HCT116 (cell line): ENCODE data around the gene CLDN2. TPM values are rescaled to one million over a fixed set of nuclear protein-coding genes. Genes with fewer than 3 reads are reported as not detected.
"Not testable (repeated sequence)": the region's sequence is repeated elsewhere in the genome, so short reads cannot be mapped to it uniquely, and the experiment has no call there.

ENCODE experiments used
- ATAC-seq: fragments of 200-7000 bp; cut with Tn5 transposase; 2 replicates; pipeline ENCODE4 v1.9.1; 2020; ENCODE audit warnings: mild to moderate bottlenecking, moderate library complexity
- Bru-seq: library from RNA; stranded (reverse); fragments of 400-500 nt; gene quantifications from one replicate; lab custom pipeline; 2021; lab: Mats Ljungman, UMichigan
- BruChase-seq, 2 experiments: library from RNA; stranded (reverse); fragments of 400-500 nt; gene quantifications; one replicate each; lab custom pipeline; 2021; lab: Mats Ljungman, UMichigan
- BruUV-seq: library from RNA; stranded (reverse); fragments of 400-500 nt; replicated peaks from 2 replicates; lab custom pipeline; 2021; lab: Mats Ljungman, UMichigan
- CTCF ChIA-PET: fragments of 300-600 bp; sonication (Branson Sonifier 250); formaldehyde crosslinking; loops from one replicate; lab custom pipeline; 2021; ENCODE audit warnings: antibody characterized with exemption; lab: Charles Lee
- POLR2A ChIA-PET: fragments of 300-600, 350-600 bp; sonication (Branson Sonifier 250); formaldehyde crosslinking; loops from one replicate; lab custom pipeline; 2021; ENCODE audit warnings: antibody characterized with exemption; lab: Charles Lee
- RAD21 ChIA-PET, 2 experiments: fragments of 300-600 bp; sonication (Branson Sonifier 250); formaldehyde crosslinking; loops; one replicate each; lab custom pipeline; 2023; ENCODE audit warnings: low total read pairs in 2 of 2; ENCODE audit not compliant: uncharacterized antibody in 2 of 2, unreplicated experiment in 2 of 2, low non-redundant PET in 1 of 2; lab: Charles Lee
- DNase-seq: peaks from one replicate; pipeline ENCODE4 v3.0.0-alpha.2; 2010; ENCODE audit warnings: low read depth, low spot score
- H2AFZ ChIP-seq: fragments of 200-600 bp; shearing (Covaris generic), sonication (generic); 2 replicates; pipeline ENCODE4 v1.6.1; 2017; ENCODE audit warnings: low read depth, mixed run types, mixed read lengths, antibody characterized with exemption, low read length; ENCODE audit not compliant: poor library complexity, severe bottlenecking
- H3K27ac ChIP-seq: 2 replicates; pipeline ENCODE4 v1.5.1; 2012; ENCODE audit warnings: low read depth, low read length
- H3K27me3 ChIP-seq: fragments of 200-600 bp; sonication (generic); 2 replicates; pipeline ENCODE4 v1.6.1; 2016; ENCODE audit warnings: mixed run types, low read length, mixed read lengths; ENCODE audit not compliant: insufficient read depth
- H3K36me3 ChIP-seq, 2 experiments: fragments of 200-500 bp in 1 of 2; fragments of 200-600 bp in 1 of 2; sonication (Bioruptor generic) in 1 of 2; sonication (generic) in 1 of 2; 2 replicates each; pipeline versions ENCODE4 v1.5.1 to v1.6.1; 2014 to 2016; ENCODE audit warnings: low read length in 2 of 2, inconsistent platforms in 1 of 2, mixed read lengths in 1 of 2, mixed run types in 1 of 2; ENCODE audit not compliant: insufficient read depth in 2 of 2, control insufficient read depth in 1 of 2
- H3K4me1 ChIP-seq, 2 experiments: fragments of 200-600 bp in 1 of 2; sonication (generic) in 1 of 2; 2 replicates each; pipeline versions ENCODE4 v1.5.1 to v1.6.1; 2012 to 2017; ENCODE audit warnings: low read length in 2 of 2, inconsistent platforms in 1 of 2, mild to moderate bottlenecking in 1 of 2, mixed read lengths in 1 of 2, mixed run types in 1 of 2, moderate library complexity in 1 of 2; ENCODE audit not compliant: insufficient read depth in 2 of 2, control insufficient read depth in 1 of 2
- H3K4me2 ChIP-seq: fragments of 200-600 bp; sonication (generic); 2 replicates; pipeline ENCODE4 v1.6.1; 2017; ENCODE audit warnings: mixed run types, low read length, mixed read lengths
- H3K4me3 ChIP-seq, 2 experiments: fragments of 200-600 bp in 1 of 2; sonication (generic) in 1 of 2; replicated peaks in 1 of 2; 2 replicates each; pipeline ENCODE4 v1.5.1; 2011 to 2016; ENCODE audit warnings: low read length in 2 of 2, control low read depth in 1 of 2, low read depth in 1 of 2, mild to moderate bottlenecking in 1 of 2, mixed read lengths in 1 of 2, mixed run types in 1 of 2
- H3K79me2 ChIP-seq: fragments of 200-600 bp; sonication (generic); 2 replicates; pipeline ENCODE4 v1.6.1; 2017; ENCODE audit warnings: mild to moderate bottlenecking, mixed run types, low read length, moderate library complexity, mixed read lengths; ENCODE audit not compliant: insufficient read depth
- H3K9ac ChIP-seq: fragments of 200-600 bp; sonication (generic); 2 replicates; pipeline ENCODE4 v1.6.1; 2016; ENCODE audit warnings: low read length, mixed read lengths
- H3K9me2 ChIP-seq: fragments of 200-600 bp; sonication (generic), shearing (Covaris generic); 2 replicates; pipeline ENCODE4 v1.6.1; 2017; ENCODE audit warnings: mixed run types, mild to moderate bottlenecking, moderate library complexity; ENCODE audit not compliant: insufficient read depth
- H3K9me3 ChIP-seq, 2 experiments: fragments of 200-500 bp in 1 of 2; fragments of 200-600 bp in 1 of 2; sonication (Bioruptor generic) in 1 of 2; sonication (generic) in 1 of 2; 2 replicates each; pipeline ENCODE4 v1.6.1; 2014 to 2017; ENCODE audit warnings: low read length in 2 of 2, mixed read lengths in 2 of 2, inconsistent platforms in 1 of 2, low read depth in 1 of 2, mild to moderate bottlenecking in 1 of 2, mixed run types in 1 of 2, moderate library complexity in 1 of 2; ENCODE audit not compliant: control insufficient read depth in 1 of 2, insufficient read depth in 1 of 2
- H4K20me1 ChIP-seq: fragments of 200-600 bp; sonication (generic), shearing (Covaris generic); 2 replicates; pipeline ENCODE4 v1.6.1; 2017; ENCODE audit warnings: mixed run types, mild to moderate bottlenecking, moderate library complexity; ENCODE audit not compliant: insufficient read depth
- CEBPB ChIP-seq: IDR thresholded peaks from 2 replicates; pipeline ENCODE4 v1.6.1; 2012; ENCODE audit warnings: low read depth
- POLR2A ChIP-seq: IDR thresholded peaks from 2 replicates; pipeline ENCODE4 v1.7.0; 2011; ENCODE audit warnings: borderline replicate concordance; ENCODE audit not compliant: insufficient read depth, insufficient read length; ENCODE audit errors: extremely low read depth
- RAD21 ChIP-seq: IDR thresholded peaks from 2 replicates; pipeline ENCODE4 v1.6.1; 2012; ENCODE audit warnings: low read depth, mild to moderate bottlenecking
- SIN3A ChIP-seq: IDR thresholded peaks from 2 replicates; pipeline ENCODE4 v1.6.1; 2012; ENCODE audit warnings: low read depth
- ZFX ChIP-seq: fragments of 450-650 bp; IDR thresholded peaks from 2 replicates; pipeline ENCODE4 v1.6.1; 2017
- ZNF274 ChIP-seq: fragments of 200-500 bp; sonication (Bioruptor generic); IDR thresholded peaks from 2 replicates; pipeline ENCODE4 v1.6.1; 2014; ENCODE audit warnings: mild to moderate bottlenecking, low read depth, low read length, inconsistent platforms
- intact Hi-C: fragments of 100-400 bp; cut with micrococcal nuclease; formaldehyde crosslinking; loops from 2 replicates; pipeline ENCODE4 v1.10.0; 2022
- long read RNA-seq: library from polyadenylated mRNA; unstranded; transcript quantifications from one replicate; pipeline ENCODE4 v2.0.0, GENCODE V29; 2021; ENCODE audit not compliant: unreplicated experiment
- polyA plus RNA-seq: library from polyadenylated mRNA; unstranded; fragments of >200 nt; gene quantifications from 2 replicates; pipeline ENCODE4 v1.2.1, GENCODE V29; 2012; ENCODE audit warnings: missing spikeins
- total RNA-seq: library from RNA; stranded (reverse); gene quantifications from one replicate; pipeline ENCODE4 v1.2.1, GENCODE V29; 2021; ENCODE audit not compliant: unreplicated experiment
- TF ChIP-seq, protein P1 (sequence below): IDR thresholded peaks from 2 replicates; pipeline ENCODE4 v1.6.1; 2011; ENCODE audit warnings: mild to moderate bottlenecking, low read length, moderate library complexity; ENCODE audit not compliant: insufficient replicate concordance; ENCODE audit errors: extremely low read depth

CLDN2 gene, protein sequence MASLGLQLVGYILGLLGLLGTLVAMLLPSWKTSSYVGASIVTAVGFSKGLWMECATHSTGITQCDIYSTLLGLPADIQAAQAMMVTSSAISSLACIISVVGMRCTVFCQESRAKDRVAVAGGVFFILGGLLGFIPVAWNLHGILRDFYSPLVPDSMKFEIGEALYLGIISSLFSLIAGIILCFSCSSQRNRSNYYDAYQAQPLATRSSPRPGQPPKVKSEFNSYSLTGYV
- total RNA-seq (0.10 TPM), Bru-seq, nascent RNA (percentile 11 among the genes with signal in this experiment), BruChase-seq, experiment 1, labeled RNA remaining after a 6-hour chase (percentile 28 among the genes with signal in this experiment), BruChase-seq, experiment 2, labeled RNA remaining after a 2-hour chase (percentile 17 among the genes with signal in this experiment)
- 0.24 and 0.46 TPM in 2 replicates for polyA plus RNA-seq
- long read RNA-seq: 0 reads

DNA sequence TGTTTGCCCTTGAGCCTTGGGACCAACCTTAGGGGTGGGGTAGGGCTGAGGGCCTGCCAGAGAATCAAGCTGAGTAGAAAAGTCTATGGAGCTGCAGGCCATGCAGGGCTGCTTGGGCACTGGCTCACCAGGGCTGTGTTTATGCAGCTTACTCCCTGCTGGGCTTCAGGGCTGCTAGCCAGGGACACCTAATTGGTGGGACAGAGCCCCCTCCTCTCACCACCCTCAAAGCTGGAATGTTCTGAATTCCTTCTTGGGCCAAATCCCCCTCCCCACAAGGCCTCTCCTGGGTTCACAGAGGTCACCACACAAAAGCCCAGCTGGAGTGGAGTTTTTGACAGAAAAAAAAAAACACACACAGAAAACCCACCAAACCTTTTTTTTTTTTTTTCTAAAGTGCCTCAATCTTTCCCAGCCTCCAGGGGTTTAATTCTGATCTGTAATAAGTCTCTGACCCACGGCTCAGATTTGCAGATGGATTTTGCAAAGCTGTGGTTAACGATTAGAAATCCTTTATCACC, at the start of gene CLDN2:
Gene CLDN2 (plus strand): TSS at position 471 of the 521 bp plus-strand sequence. CDS start 7,827 bp downstream, outside the sequence.
- H3K4me1 ChIP-seq: peaks cover 29 to 35% of the 10 kb centered on the region in 2 experiments
- BruUV-seq: no TSS peak
- no peaks in the 10 kb centered on the region for H4K20me1 ChIP-seq
- H2AFZ ChIP-seq: no peak within 1 kb of the TSS
- DNase-seq: no peak
- no peaks in the 10 kb centered on the region for H3K9me3 ChIP-seq
- H3K36me3 ChIP-seq: no peaks in the 10 kb centered on the region
- no peak for ATAC-seq
- no peak within 1 kb of the TSS for H3K4me2 ChIP-seq
- H3K27me3 ChIP-seq: no peaks in the 10 kb centered on the region
- TF ChIP-seq, protein P1, sequence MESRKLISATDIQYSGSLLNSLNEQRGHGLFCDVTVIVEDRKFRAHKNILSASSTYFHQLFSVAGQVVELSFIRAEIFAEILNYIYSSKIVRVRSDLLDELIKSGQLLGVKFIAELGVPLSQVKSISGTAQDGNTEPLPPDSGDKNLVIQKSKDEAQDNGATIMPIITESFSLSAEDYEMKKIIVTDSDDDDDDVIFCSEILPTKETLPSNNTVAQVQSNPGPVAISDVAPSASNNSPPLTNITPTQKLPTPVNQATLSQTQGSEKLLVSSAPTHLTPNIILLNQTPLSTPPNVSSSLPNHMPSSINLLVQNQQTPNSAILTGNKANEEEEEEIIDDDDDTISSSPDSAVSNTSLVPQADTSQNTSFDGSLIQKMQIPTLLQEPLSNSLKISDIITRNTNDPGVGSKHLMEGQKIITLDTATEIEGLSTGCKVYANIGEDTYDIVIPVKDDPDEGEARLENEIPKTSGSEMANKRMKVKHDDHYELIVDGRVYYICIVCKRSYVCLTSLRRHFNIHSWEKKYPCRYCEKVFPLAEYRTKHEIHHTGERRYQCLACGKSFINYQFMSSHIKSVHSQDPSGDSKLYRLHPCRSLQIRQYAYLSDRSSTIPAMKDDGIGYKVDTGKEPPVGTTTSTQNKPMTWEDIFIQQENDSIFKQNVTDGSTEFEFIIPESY: no peak
- TF ChIP-seq SIN3A: no peak
- TF ChIP-seq RAD21: no peak
- TF ChIP-seq ZFX: no peak
- TF ChIP-seq POLR2A: no peak
- TF ChIP-seq CEBPB: no peak
- TF ChIP-seq ZNF274: no peak
- no peak within 1 kb of the TSS for H3K4me3 ChIP-seq
- no peaks in the 10 kb centered on the region for H3K79me2 ChIP-seq
- H3K27ac ChIP-seq: no peak within 1 kb of the TSS
- no peak within 1 kb of the TSS for H3K9ac ChIP-seq
- POLR2A ChIA-PET: no interaction called here
- RAD21 ChIA-PET: interaction anchor here in 1 of 2 experiments (0.7 kb wide), 1 partner anchor 729 kb away, joined by 3 read pairs; no protein-coding TSS in a partner anchor
- no peaks in the 10 kb centered on the region for H3K9me2 ChIP-seq
- CTCF ChIA-PET: no interaction called here
- intact Hi-C loops: no loop called here

DNA sequence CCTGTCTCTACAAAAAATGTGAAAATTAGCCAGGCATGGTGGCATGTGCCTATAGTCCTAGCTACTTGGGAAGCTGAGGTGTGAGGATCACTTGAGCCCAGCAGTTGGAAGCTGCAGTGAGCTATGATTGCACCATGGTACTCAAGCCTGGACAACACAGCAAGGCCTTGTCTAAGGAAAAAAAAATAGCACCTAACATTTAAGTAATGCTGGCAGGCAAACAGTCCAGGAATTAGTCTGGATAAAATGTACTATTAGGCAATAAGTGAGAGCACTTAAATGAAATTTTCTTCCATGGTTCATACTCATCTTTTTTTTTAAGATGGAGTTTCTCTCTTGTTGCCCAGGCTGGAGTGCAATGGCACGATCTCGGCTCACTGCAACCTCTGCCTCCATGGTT, 47.4 kb upstream of the CLDN2 start:
- BruUV-seq, intact Hi-C loops, H3K79me2 ChIP-seq, H3K9me2 ChIP-seq, RAD21 ChIA-PET, DNase-seq, H3K4me2 ChIP-seq, H3K9ac ChIP-seq, H3K4me3 ChIP-seq, H4K20me1 ChIP-seq, H3K27me3 ChIP-seq, H3K27ac ChIP-seq, H3K36me3 ChIP-seq, H3K4me1 ChIP-seq, ATAC-seq, CTCF ChIA-PET, H2AFZ ChIP-seq, H3K9me3 ChIP-seq, POLR2A ChIA-PET: not testable (repeated sequence)
